HG02970 (cell line): ENCODE measurements around the gene FHL1.

Experiments
- ATAC-seq: cut with Tn5 transposase; IDR thresholded peaks from one replicate; pipeline ENCODE4 v1.9.1; 2021; ENCODE audit warnings: mild to moderate bottlenecking, moderate library complexity, moderate number of reproducible peaks; ENCODE audit not compliant: unreplicated experiment, low FRiP score

The FHL1 gene

DNA sequence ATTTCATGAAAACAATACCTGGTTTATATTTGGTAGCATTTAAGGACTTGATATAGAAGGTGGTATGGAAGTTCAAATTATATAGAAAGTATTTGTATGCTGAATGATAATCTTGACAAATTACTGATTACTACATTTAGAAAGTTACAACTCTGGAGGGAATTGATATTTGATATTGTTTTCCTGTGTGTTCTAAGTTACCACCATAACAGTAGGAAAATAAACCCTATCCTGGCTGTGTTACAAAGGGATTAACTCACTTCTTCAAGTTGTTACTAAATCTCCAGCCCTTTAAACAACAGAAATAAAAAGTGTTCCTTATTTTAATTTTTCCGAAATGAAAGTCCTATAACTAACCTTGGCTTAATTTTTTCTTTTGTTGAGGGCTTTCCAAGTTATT, 36.6 kb downstream of the FHL1 start:
- ATAC-seq: no peak

DNA sequence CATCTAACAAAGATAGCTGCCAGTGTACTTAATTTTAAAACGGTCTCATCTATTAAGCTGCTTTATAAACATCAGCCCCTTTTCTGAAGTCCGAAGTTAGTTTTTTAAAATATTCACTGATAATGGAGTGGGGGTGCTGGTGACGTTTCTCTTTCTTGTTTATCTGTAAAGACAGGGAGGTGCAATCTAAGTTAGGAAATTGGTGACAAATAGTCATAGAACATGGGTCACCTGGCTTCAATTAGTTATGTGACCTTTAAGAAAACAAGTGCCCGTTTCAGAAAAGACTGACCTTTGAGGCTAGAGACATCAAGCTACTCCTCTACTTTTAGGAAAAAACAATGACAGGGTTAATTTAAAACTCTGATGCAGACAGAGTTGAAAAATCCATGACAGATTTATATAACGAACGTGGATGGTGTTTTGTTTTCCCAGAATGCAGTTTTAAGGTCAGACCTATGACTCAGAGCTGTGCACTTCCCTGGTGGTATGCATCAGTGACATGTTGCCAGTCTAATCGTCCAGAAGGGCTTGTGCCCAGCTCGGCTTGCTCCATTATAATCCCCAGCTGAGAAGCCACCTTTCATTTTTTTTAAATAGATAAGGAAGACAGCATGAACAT, 38.2 kb downstream of the FHL1 start:
- no peak for ATAC-seq

DNA sequence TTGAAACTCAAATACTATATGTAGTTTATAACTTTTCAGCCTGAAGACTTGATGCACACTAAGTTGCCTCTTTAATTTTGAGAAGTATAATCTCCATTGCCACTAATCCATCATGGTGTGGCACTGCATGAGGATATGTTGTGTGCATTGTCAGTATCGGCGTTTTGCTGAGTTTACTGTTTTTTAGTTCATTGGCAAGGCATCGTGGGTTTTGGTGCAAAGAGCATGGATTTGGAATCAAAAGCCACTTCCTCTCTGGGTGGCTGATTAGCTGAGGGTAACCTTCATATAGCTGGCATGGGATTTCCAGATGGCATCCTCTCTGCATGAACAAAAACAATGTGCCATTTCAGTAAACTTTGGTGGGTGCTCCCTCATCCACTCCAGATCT, 38.7 kb downstream of the FHL1 start:
- ATAC-seq: no peak

DNA sequence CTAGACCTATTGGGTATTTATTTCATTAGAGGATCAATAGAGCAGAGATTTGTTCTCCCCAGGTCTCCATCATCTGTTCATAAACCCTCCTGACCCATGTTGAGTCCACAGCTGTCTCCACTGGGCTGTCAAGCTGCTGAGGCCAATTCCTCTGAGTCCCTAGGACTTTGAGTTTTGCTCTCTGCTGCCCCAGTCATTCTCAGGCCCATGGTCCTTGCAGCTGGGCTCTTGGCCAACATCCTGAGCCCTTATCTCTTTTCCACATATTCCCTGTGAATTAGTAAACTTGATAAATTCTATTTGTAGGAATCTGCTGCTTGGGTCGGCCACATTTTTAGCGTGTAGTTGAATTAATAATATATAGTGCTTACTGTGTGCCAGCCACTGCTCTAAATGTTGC, 41.9 kb downstream of the FHL1 start:
- ATAC-seq: no peak

DNA sequence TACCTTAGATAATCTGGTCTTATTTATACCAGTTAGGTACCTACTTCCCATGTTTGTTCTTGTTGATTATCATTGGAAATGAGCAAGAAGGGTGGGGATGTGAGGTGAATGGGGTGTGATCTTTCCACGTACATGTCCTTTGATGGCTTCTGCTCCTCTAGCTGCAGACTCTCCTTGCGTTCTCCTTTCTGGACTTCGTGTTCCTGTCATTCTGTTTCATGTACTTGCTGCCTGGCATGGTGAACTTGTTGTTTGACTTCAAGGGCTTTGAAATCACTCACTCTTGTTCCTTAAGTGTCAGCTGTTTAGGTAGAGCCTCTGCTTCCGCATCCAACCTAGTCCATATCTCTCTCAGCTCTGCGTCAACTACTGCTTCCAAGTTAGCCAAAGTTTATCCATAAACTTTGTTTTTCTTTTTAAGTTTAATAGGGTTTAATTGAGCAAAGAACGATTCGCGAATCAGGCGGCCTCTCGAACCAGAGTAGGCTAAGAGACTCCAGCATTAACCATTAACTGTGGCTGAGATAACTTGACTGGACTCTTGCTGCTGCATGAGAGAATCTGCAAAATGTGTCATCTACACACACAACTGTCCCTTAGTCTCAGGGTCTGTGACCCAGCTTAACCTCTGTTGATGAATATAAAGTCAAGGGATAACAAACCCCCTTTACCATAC, 42.8 kb downstream of the FHL1 start:
- ATAC-seq: no peak

DNA sequence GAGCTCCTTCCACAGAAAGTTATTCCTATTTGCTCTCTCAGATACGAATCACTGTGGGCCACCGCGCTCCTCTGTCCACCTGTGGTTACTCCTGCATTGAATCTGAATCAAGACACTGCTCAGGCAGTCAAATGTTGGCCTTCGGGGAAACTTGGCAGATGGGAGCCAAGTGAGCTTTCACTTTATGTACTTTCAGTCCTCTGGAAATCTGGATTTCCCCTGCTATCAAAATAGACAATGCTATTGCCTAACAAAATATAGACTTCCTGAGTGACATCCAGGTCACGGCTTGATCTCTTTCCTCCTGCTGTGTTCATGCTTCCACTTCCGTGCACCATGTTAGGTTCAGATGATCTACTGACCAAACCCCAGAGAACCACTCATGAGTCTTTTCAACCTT, 43.8 kb downstream of the FHL1 start:
- ATAC-seq: no peak

DNA sequence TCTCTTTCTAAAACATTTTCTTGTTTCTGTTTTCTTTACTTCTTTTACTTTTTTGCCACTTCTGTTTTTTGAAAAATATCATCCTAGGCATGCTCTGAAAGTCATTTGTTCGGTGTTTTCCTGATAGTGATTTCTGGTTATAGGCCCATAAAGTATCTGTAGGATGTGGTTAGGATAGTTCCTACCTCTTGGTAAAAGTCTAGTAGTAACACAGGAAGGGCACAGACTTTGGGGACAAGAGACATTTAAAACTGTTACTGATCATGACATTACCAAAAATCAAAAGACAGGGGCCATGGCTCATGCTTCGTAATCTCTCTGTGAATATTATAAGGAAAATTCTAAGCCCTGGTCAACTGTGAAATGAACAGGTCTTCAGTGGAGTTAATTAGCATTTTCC, 44.8 kb downstream of the FHL1 start:
- ATAC-seq: no peak

DNA sequence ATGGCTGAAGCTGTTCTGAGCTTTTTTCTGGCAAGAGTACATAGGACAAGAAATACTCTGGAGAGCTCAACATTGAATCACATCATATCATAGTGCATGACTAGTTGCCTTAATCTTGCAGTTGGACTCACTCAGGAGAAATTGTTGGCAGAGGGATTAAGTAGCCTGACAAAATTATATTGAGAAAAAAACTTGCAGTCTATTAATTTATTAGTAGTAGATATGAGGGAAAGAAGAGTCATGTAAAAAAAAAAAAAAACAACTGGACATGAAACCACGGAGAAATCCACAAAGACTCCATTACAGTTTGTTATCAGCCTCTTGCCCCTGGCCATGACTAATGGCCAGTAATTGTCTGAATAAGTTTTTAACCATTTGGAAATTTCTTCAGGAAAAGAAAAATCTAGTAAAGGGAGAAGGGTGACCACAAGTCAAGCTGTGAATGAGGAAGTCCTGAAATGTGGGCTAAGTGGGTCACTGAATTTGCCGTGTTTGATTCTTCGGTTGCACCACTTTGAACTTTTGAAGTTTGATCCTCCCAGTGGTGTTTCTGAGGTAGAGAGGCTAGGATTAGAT, 45.6 kb downstream of the FHL1 start:
- no peak for ATAC-seq

DNA sequence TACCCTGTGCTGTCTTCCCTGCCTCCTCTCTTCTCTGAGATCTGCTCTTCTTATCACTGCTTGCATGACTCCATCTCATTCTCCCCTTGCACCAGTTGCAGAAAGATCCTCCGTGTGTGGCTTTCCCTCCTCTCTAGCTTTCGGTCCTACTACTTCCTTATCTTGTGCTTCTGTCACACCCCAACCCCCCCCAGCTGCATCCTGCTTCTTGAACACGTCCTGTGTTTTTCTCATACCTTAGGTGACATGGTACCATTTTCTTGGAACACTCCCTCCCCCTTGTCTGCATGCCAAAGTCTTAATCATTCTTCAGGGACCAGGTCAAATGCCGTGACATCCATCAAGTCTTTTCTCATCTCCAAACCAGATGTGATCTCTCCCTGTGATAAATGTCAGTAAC, 46.4 kb downstream of the FHL1 start:
- ATAC-seq: no peak

DNA sequence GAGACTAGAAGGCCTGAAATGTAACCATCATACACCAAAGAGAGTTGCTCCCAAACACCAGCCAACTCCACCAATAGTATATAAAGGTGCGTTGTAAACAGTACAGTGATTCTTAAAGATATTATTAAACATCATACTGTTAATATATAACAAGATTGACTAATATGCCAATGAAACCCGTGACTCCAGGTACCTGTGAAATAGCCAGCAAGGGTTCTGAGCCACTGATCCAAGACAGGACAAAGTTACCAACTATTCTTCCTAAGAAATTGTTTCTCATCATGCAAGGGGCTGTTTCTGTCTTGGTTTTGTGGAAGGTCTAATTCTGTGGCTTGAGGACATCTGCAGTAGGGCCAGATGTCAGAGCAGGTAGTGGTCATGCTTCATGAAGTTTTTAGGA, 47.2 kb downstream of the FHL1 start:
- no peak for ATAC-seq

DNA sequence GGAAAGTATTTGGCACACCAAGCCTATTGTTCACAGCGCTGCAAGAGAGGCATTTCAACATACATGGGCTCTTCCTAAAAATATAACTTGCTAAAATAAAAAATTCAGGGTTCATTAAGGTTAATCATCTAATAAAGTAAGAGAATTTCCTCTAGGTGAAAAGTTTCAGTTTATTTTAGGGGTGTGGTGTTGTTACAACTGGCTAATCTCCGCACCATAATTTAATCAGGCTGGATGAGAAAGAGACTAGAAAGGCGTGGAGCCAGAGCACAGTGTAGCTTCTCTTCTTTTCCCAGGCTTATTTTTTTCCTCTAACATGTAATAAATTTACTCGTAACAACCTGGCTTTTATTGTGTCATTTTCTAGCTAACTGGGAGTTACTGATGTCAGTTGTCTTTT, 47.9 kb downstream of the FHL1 start:
- no peak for ATAC-seq

DNA sequence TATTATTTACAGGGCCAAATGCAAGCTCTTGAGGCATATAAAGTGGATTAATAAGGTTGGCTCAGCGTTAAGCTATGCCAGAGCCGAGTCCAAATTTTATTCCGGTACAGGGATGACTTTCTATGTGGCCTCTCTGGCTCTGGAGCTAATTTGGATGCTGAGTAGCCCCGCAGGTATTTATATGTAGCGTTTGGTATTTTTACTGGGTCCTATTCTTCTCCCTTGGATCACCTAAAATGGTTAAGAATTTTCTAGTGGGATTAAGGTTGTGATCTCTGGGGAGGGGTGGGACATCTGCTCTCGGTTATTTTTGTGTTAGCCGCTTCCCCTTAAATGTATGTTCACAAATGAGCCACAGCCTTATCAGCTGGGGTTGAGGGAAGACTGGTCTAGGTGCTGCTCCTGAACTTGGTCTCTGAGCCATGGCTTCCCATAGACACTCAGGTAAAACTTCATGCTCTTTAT, 49.4 kb downstream of the FHL1 start:
- no peak for ATAC-seq

DNA sequence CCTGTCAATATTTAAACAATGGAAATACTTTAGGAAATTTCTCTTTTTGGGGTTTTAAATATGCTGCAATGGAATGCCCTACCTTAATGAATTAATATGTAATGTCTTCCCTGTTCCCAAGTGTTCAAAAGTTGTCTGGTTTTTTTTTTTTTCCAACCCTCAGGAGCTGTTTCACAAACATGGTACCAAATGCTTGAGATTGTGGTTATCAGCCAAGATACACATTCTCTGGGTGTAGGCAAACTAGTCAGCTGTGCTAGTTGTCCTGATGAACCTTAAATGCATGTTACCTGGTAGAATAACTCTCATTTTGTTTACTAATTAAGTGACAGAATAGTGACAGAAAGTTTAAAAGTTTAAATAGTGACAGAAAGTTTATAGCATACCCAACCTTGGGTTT, 50.7 kb downstream of the FHL1 start:
- no peak for ATAC-seq

DNA sequence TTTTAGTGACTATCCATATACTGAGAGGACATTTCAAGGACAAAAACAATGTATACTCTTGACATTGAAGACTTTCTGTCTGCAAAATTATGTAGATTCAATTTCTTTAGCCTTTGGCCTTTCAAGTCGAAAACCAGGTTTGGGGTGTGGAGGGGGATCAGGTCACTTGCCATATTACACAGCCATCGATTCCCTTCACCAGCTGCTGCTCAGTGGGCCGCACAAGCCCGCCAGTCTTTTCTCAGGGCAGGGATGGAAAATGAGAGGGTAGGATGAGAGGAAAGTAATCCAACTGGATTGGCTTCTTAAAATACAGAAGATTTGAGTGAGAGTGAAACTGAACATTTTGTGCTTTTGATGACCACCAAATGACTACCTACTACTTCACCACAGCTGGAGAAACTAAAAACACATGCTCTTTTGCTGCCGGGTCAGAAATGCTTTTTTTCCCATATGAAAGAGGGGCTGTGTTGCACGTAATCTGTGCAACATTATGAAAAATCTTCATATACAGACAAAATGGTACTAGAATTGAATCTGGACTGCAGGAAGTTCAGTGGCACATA, 51.4 kb downstream of the FHL1 start:
- no peak for ATAC-seq

DNA sequence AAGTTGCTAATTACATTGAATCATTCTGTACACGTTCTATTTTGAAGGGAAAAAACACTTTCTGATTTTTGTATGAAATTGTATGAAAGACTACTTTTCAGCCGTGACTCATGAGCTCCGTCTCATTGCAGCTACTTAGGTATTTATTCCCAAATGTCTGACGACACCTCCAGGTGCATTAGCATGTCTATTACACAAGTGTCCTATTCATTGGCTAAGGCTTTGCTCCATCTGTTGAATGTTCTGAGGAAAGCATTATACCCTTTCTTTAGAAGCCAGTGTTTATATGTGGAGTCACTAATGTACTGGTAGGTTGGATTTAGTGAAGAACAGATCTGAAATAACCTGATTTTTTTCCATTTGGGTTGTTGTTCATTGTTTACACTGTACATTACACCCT, 52.0 kb downstream of the FHL1 start:
- no peak for ATAC-seq

DNA sequence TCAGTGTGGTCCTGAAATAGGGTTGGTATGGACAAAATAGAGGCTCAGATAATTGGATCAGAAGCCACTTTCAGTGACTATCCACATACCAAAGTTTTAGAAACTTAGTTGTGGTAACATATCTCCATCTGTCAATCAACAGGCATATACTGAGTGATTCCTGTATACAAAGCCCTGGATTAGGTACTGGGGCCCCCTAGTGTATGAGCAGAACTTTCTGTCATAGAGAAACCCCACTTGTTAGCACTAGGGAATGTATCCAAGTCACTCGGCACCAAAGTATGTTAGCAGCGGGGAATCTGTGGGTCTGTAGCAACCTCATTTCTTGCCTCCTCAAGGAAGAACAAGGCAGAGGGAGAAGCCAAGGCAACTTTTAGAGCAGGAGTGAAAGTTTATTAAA, 53.1 kb downstream of the FHL1 start:
- ATAC-seq: no peak

DNA sequence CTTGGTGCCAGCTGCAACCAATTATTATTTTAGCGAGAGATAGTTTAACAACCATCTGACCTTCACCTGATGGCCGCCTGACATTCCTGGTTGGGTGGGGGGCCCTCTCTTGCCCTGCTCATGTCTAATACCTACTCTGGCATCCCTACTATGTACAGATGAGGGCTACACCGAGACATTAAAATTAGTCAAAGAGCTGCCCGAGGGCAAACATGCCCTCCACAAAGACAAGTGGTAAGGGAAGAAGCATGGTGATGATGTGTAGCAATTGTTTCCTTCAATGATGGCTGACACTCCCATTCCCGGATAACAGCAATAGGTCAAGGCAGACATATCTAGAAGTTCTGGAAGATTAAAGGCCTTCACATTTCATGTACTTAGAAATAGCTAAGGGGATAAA, 54.3 kb downstream of the FHL1 start:
- ATAC-seq: no peak

DNA sequence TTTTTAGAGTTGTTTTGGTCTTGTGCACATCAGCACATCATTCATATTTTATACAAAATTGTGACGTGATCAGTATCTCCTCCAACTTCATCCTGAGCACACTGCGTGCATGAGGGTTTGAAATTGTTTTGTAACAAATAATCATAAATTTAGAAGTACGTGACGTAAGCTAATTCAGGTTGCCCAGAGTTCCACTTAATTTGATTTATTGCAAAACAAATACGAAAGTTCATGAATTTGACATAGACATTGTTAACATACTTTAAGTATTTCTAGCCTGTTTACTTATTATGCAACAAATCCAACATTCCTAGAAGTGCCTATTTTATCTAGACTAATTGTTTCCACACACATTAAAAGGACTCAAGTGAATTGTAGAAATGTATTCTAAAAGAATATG, 55.6 kb downstream of the FHL1 start:
- ATAC-seq: no peak

DNA sequence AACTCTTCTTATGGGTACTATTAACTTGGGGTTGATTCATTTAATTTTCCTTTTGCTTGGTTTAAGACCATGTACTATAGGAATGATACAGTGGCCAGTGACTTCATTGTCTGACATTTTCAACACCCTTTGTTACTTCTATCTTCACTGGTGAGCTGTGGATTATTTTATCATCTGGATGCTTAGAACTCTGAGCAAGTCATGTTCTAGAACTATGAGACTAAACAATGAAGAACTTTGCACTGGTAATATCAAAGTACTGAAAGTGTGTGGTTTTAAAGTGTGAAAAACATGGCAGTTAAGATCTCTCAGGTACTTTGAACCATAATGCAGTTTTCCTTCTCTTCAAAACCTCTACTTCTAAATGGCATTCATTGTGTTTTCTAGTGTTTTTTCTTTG, 56.1 kb downstream of the FHL1 start:
- no peak for ATAC-seq

DNA sequence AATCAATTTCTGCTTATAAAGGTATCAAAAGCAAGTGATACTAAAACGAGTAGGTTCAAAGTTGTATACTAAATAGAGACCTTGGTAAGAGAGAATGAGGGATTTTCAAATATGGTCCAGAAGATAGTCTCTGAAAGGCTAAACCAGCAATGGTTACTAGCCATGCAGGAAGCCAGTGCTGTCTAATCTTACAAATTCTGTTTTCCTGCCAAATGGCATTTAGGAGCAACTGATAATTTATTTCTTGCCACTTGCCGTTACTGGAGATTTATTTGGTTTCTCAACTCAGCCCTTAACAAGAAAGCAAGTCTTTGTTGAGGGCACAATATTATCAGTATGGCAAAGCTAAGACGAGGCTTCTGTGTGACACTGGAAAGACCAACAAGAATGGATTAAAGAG, 56.6 kb downstream of the FHL1 start:
- ATAC-seq: no peak

DNA sequence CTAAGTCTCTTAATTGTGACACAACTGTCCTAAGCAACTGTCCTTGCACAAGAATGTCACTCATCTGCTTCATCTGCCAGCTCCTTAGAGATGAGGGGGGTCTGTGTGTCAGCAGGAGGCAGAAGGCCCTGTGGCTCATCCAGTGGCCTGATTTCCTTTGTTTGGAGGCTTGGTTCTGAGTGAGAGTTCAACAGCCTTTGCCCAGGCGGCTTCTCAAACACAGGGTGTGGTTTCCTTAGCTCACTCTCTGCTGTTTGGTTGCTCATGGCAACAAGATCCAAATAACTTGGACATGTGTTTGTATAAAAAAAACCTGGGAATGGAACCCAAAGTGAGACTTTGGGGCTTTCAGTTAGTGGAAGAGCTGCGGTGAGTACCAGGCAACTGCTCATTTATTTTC, 57.2 kb downstream of the FHL1 start:
- no peak for ATAC-seq

DNA sequence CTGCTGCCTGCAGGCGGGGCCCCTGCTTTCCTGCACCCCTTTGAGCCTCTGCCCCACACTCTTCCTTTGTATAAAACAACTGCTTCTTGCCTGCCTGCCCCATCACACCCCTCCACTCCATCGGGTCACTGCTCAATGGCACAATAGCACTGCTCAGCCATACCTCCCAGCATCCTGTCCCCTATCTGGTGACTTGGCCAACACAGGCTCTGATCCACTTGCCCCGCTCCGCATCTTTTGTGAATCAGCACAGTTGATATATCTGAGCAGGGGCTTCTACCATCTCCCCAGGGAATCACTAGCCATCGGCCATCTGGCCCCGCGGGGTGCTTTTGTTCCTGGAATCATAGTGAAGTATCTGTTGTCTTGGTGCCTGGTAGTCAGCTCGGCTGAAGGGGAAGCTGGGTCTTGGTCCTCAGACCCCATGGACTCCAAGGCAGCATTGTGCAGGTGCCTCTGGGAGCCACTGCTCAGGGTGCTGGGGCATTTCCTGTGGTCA, 58.6 kb downstream of the FHL1 start:
- no peak for ATAC-seq
